ENCODE results near the gene RTEL1. TPM values are rescaled to one million over a fixed set of nuclear protein-coding genes. Genes with fewer than 3 reads are reported as not detected.

The RTEL1 gene
- total and polyA plus RNA-seq, 2 donors (not counting 1 experiment from before 2014, with no cell fraction given) = 15.1 to 32.6 TPM

- Mint-ChIP-seq H3K4me3 (no peak overlapping the region), H3K27me3 (no peaks in the 10 kb centered on the region), H3K9me3 (ENCODE audit: insufficient read depth) (no peaks in the 10 kb centered on the region), H3K4me1 (no peaks in the 10 kb centered on the region), H3K27ac (no peak overlapping the region)
- no peak overlapping the region for H3K4me3 ChIP-seq (ENCODE audit: control extremely low read depth in 1 of 5, extremely low read depth in 1 of 5, insufficient read depth in 1 of 5, low read depth in 2 of 5, low read length in 4 of 5)
- 96% methylated on average over 24 of the region's 31 CpGs for WGBS (ENCODE audit: insufficient coverage)
- ATAC-seq (ENCODE audit: low read depth) = no peak
- no peak overlapping the region for H3K27ac ChIP-seq (ENCODE audit: low read length in 2 of 2)
- H3K9ac ChIP-seq (ENCODE audit: low read length) = no peak overlapping the region
- H3K36me3 ChIP-seq (replicated peaks in 1 of 2; ENCODE audit: control extremely low read depth in 1 of 2, control insufficient read depth in 1 of 2, extremely low read depth in 1 of 2, insufficient read depth in 2 of 2, low read length in 1 of 2) = peaks cover 0 to 4% of the 10 kb centered on the region in 2 experiments
- no peaks in the 10 kb centered on the region for H3K79me2 ChIP-seq (ENCODE audit: control insufficient read depth, insufficient read depth, low read length)
- ChIA-PET POLR2A (no interaction called here), CTCF (interaction anchor here (0.7 kb wide), 1 partner anchor 331 kb away, joined by 3 read pairs; no protein-coding TSS in a partner anchor)
- no peak for TF ChIP-seq EZH2 (IDR thresholded peaks at IDR 0.05; ENCODE audit: borderline replicate concordance, insufficient read depth, low read depth, low read length, poor library complexity, severe bottlenecking)
- TF ChIP-seq CTCF (IDR thresholded peaks at IDR 0.05) = no peak
- no peaks in the 10 kb centered on the region for H3K9me3 ChIP-seq (ENCODE audit: control extremely low read depth in 1 of 3, control insufficient read depth in 2 of 3, insufficient read depth in 1 of 3, low read length in 2 of 3)
- no peak overlapping the region for H2AFZ ChIP-seq (ENCODE audit: insufficient read depth, low read depth, low read length, poor library complexity, severe bottlenecking)
- H3K27me3 ChIP-seq (replicated peaks in 1 of 4; ENCODE audit: control extremely low read depth in 1 of 4, control insufficient read depth in 3 of 4, insufficient read depth in 4 of 4, low read length in 3 of 4) = no peaks in the 10 kb centered on the region
- no peak overlapping the region for H3K4me2 ChIP-seq (replicated peaks; ENCODE audit: low read depth, low read length, poor library complexity, severe bottlenecking)
- no peak for DNase-seq
- peaks cover 5% of the 10 kb centered on the region for H4K20me1 ChIP-seq (ENCODE audit: control insufficient read depth, insufficient read depth, low read length, poor library complexity, severe bottlenecking)
- peaks cover 14 to 20% of the 10 kb centered on the region in 2 donors for H3K4me1 ChIP-seq (ENCODE audit: control insufficient read depth in 2 of 2, insufficient read depth in 2 of 2, low read length in 2 of 2)
- intact Hi-C loops (cut with micrococcal nuclease) = no loop called here
These were observed 85.3 kb downstream of the RTEL1 start for GRCh38 chr20:63743210-63743970.

- no peaks in the 10 kb centered on the region for H3K79me2 ChIP-seq (ENCODE audit: control insufficient read depth, insufficient read depth, low read length)
- ATAC-seq (ENCODE audit: low read depth) (no peak), DNase-seq (no peak)
- TF ChIP-seq EZH2 (IDR thresholded peaks at IDR 0.05; ENCODE audit: borderline replicate concordance, insufficient read depth, low read depth, low read length, poor library complexity, severe bottlenecking) = no peak
- TF ChIP-seq CTCF (IDR thresholded peaks at IDR 0.05) = no peak
- H2AFZ ChIP-seq (ENCODE audit: insufficient read depth, low read depth, low read length, poor library complexity, severe bottlenecking) = no peak overlapping the region
- Mint-ChIP-seq H3K4me1 (no peaks in the 10 kb centered on the region), H3K27me3 (no peaks in the 10 kb centered on the region), H3K9me3 (ENCODE audit: insufficient read depth) (no peaks in the 10 kb centered on the region), H3K27ac (no peak overlapping the region), H3K4me3 (no peak overlapping the region)
- H3K4me3 ChIP-seq (ENCODE audit: control extremely low read depth in 1 of 5, extremely low read depth in 1 of 5, insufficient read depth in 1 of 5, low read depth in 2 of 5, low read length in 4 of 5) = no peak overlapping the region
- H3K4me1 ChIP-seq (ENCODE audit: control insufficient read depth in 2 of 2, insufficient read depth in 2 of 2, low read length in 2 of 2) = peaks cover 6 to 12% of the 10 kb centered on the region in 2 donors
- POLR2A ChIA-PET = no interaction called here
- CTCF ChIA-PET = no interaction called here
- no peak overlapping the region for H3K4me2 ChIP-seq (replicated peaks; ENCODE audit: low read depth, low read length, poor library complexity, severe bottlenecking)
- intact Hi-C loops (cut with micrococcal nuclease) = no loop called here
- peaks cover 0 to 4% of the 10 kb centered on the region in 2 experiments for H3K36me3 ChIP-seq (replicated peaks in 1 of 2; ENCODE audit: control extremely low read depth in 1 of 2, control insufficient read depth in 1 of 2, extremely low read depth in 1 of 2, insufficient read depth in 2 of 2, low read length in 1 of 2)
- no peaks in the 10 kb centered on the region for H4K20me1 ChIP-seq (ENCODE audit: control insufficient read depth, insufficient read depth, low read length, poor library complexity, severe bottlenecking)
- H3K27me3 ChIP-seq (replicated peaks in 1 of 4; ENCODE audit: control extremely low read depth in 1 of 4, control insufficient read depth in 3 of 4, insufficient read depth in 4 of 4, low read length in 3 of 4) = no peaks in the 10 kb centered on the region
- 80% methylated on average over 4 of the region's 4 CpGs for WGBS (ENCODE audit: insufficient coverage)
- H3K27ac ChIP-seq (ENCODE audit: low read length in 2 of 2) = no peak overlapping the region
- no peaks in the 10 kb centered on the region for H3K9me3 ChIP-seq (ENCODE audit: control extremely low read depth in 1 of 3, control insufficient read depth in 2 of 3, insufficient read depth in 1 of 3, low read length in 2 of 3)
- no peak overlapping the region for H3K9ac ChIP-seq (ENCODE audit: low read length)
These were observed 86.0 kb downstream of the RTEL1 start for GRCh38 chr20:63744158-63744557.
